Midbrain (tissue), 1 donor: ENCODE measurements around the gene SSBP3.

Experiments
- DNase-seq: peaks from one replicate; lab custom pipeline; 2025; lab: John Stamatoyannopoulos, UW

SSBP3 gene

DNA sequence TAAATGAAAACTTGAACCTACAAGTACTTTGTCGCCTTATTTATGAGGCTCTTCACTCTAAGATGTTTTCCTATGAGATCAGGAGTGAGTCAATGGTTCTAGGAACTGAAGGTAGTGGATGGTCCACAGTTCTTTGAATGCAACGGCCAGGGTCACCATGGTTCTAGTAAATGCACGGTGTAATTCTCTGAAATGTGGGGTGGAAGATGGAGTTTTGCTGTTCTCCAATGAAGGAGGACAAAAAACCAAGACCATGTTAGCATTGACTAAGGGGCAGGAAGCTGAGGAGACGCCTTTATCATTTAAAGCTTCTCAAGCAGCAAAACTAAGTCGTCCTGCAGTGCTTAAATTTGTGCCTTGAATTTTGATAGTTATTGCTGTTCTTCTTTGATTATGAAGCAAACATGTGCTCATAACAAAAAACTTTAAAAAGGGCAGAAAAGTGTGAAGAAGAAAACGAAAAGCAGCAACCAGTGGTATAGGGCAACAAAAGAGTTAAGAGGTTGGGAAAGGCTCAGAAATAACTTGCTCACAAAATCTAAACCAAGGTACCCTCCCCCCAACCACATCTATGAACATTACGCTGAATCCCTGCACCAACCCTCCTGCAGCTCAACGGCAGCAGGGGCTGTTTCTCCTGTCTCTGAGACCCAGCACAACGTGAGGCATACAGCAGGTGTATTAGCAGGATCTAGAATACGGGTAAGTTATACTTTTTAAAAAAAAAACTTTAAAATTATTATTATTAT, 121.2 kb downstream of the SSBP3 start:
- no peak for DNase-seq

DNA sequence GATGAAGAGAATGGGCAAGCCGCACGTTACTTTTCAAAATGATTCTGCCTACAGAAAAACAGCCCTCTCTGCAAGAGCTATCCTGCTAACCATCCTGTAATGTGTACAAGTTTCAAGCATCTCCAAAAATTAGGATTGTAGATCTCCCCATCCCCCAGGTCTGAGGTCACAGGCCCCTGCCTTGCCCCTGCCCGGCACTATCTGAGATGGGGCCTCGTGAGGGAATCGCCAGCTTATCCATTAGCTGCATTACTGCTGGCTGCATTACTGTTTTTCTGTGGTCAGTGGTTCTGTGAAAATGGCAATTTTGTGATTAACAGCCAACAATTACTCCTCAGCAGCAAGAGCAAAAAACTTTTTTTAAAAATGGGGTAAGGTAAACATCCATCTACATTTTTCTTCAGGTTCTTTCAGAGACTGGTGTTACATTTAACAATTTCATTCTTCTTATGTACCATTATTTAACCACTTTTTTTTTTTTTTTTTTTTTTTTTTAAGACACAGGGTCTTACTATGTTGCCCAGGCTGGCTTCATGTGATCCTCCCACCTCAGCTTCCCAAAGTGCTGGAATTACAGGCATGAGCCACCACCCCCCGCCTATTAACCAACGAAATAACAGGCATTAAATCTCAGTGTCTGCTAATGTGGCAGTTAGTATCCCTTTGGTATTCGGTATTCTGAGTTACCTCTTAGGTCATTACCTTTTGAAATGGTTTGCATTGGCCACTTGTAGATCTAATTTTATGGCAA, 122.4 kb downstream of the SSBP3 start:
- DNase-seq: no peak

DNA sequence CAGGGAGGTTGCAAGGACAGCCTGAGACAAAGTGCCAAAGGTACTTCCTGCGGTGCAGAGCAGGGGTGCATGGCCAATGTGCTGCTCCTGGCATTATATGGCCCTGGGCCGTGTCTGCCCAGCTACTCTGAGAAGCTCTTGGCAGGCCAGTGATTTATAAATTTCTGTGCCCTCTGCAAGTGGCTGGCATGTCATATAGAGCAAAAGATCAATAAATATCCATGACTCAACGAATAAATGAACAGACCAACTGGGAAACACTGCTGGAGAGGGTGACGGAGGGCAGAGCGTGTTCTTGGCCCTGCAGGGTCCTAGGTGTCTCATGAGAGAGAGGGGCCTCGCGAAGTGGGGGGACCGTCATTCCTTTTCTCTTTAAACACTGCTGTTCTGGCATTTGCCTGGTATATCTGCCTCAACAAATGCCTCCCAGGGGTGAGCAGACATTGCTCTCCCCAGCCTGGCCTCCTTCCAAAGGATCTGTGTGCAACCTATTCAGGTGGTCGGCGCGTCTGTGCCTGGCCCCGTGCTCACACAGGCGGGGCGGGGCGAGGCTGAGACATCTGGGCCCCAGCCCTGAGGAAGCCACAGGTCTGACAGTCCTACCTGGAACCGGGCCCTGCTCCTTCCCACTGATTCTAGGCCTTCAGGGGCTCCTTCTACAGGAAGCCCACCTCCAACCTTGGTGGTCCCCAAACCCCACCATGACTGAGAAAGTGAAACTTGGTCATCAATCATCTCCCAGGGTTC, 123.9 kb downstream of the SSBP3 start:
- DNase-seq: no peak

DNA sequence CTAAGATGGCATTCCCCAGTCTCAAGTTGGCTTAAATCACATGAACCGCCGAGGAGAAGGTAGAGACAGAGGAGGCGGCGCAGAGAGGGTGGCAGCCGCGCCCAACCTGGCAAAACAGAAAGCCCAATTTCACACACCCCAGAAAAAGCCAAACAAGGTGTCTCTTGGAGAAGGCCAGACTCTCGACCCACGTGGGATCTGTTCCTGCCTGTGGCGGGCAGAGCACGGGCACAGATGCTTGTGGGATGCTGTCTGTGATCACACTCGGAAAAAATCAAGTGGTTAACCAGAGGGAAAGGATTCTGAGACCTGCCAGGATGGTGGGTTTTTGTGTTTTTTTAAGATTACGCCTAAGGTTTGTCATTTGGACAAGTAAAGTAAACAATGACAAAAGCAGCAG, 125.5 kb downstream of the SSBP3 start:
- no peak for DNase-seq

DNA sequence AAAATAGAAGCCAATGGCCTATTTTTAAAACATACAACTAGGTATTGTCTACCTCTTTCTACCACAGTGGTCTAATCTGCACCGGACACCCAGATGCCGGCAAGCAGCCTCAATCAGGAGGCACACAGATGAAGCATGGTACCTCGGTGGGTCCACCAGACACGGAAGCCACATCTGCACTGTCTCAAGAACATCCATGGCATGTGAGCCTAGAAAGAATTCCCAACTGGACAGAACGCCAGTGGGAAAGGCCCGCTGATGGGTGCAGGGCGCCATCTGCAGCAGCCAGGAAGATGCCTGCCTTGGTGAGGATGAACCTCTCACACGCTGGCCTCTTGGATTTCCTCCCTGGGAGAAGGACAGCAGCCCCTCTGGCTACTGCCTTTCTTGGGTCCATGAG, 126.7 kb downstream of the SSBP3 start:
- no peak for DNase-seq

DNA sequence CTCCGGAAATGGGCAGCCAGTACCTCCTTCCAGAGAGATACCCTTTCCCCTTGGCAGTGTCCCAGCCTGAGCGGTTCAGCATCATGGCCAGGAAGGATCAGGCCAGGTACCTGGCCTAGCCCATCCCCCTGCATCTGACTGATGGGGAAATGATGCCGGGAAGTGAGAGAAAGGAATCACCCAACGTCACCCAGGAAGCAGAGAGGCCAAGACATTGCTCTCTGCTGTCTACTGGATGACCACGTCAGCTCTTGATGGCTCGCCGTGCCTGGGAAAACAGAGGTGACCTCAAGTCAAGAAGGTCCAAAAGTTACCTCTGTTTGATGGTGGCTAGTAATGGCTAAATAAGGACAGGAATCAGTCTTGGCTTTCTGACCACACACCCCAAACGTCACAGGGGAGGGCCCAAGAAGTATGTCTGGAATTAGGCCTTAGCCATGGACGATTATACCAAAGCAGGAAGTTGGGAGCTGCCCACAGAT, 127.2 kb downstream of the SSBP3 start:
- DNase-seq: no peak

DNA sequence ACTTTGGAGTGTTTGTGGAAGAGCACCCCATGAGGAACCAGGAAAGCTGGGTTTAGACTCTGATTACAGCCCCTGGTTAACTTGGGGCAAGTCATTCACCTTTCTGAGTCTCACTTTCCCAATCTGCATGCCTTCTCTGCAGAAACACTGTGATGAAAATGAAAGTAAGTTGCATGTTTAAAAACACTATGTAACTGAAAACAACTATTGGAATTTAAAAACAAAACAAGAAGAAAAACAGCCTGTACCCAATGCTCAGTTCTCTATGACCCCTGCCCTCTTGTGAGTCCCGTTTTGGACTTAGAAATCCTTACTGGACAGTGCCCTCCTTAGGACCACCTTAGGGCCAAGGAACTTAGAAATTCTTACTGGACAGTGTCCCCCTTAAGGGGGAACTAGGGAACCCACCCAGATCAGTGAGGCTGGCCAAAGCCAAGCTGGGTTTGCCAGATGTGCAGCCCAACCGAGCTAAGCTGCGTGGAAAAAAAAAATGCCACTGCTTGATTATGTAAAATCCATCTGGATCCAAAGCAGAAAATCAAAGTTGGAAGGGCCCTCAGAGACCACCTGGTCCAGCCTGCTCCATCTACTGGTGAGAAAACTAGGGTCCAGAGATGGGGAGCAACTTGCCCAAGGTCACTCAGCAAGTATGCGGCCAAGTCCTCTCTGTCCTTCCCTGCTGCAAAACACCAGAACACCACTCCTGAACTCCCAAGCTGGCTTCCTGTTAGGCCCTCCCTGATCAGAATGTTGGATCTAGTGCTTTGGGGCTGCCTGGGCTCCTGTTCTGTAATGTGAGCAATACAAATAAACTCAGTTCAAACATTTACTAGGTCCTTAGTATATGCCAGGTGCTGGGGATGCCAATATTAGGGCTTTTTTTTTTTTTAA, 128.5 kb downstream of the SSBP3 start:
- no peak for DNase-seq

DNA sequence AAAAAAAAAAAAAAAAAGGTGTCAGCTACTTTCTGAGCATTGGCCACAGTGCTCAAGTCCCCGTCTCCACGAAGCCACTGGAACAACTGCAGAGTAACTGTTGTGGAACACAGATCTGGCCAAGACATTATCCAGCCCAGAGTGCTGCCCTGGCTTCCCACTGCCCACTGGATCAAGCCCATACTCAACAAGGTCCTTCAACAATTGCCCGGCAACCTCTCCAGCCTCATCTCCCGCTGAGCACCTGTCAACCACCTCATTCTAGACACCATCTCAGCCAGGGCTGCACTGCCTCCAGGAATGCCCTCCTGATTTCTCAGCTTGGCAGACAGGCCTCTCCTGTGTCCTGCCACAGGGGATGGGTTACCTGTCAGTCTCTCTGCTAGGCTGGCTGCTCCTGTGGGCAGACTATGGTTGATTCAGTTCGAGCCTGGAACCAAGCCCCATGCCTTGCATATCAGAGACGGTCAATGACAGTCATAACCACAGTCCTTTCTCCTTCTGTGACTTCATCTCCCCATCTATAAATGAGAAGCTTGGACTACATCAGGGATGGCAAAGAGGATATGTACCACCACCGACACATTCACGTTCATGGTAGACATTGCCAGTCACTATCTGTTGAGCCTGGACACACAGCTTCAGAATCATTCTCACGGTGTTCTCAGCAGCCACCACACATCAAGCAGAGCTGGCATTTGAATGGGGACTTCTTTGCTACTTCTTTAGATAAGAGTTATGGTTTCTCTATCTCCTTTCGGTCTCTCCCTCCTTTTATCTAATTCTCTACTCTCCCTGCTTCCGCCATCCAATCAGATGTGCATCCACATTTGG, 129.4 kb downstream of the SSBP3 start:
- DNase-seq: no peak

DNA sequence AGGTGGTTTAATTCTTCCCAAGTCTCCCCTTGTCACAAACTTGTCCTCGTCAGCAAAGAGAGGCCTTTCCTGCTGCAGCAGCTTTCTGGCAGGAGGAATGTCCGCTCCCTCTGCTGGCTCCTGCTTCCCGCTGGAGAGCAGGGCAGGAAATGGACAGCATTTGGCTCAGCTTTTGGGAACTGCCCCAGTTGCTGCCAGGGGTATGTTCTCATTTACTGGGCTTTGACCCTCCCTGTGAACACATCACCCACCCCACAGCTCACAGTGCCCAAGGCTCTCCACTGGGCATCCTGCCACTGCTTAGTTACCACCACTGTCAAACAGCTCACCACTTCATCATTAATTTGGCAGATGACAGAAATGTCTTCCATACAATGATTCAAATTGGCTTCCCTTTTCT, 130.8 kb downstream of the SSBP3 start:
- DNase-seq: peak; percentile 28

DNA sequence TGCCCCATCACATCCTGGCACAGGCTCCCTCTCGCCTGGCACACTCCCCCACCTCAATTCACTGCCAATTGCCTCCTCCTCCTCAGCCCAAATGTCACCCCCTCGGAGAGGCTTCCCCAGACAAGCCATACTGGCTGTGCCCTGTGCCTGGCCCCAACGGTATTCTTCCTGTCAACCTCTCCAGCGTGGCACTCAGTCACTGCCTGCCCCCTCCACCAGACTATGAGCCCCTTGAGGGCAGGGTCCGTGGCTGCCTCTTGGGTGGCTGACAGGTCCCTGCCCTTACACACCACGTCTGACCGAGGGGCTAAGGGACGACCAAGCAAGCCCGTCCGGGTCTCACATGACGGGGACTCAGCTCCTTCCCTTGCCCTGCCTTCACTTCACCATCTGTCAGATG, 131.3 kb downstream of the SSBP3 start:
- no peak for DNase-seq

DNA sequence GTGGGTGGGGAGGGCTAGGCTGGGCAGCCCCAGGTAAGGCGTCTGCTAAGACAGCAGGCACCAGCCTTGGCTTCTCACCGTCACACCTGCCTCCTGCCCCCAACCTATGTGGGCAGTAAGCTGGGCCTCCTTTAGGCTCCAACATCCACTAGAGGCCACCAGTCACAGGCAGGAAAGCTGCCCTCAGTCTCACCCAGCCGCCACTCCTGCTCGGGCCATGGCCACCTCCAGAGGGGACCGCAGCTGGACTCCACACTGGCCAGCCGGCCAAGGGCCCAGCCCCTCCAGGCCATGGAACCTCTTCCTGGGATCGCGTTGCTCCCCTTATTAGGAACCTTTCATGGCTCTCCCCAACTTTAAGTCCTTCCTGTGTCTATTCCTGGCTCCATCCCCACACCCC, 131.7 kb downstream of the SSBP3 start:
- no peak for DNase-seq

DNA sequence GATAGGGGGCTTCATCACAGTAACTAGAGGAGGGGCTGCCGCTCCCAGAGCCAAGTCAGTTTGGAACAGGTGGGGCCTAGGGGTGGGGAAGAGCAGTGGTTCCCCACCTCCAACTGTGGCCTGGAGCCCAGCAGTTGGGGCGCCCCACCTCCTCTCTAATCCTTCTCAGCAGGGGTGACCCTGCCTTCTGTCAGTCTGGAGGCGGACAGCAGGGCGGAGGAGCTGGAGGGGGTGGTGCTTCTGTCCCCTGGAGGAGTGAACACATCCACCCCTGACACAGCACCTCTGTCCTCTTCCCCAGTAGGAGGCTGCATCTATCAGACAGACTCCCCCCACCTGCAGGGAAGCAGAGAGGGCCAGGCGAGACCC, 132.4 kb downstream of the SSBP3 start:
- peak; percentile 52 for DNase-seq

DNA sequence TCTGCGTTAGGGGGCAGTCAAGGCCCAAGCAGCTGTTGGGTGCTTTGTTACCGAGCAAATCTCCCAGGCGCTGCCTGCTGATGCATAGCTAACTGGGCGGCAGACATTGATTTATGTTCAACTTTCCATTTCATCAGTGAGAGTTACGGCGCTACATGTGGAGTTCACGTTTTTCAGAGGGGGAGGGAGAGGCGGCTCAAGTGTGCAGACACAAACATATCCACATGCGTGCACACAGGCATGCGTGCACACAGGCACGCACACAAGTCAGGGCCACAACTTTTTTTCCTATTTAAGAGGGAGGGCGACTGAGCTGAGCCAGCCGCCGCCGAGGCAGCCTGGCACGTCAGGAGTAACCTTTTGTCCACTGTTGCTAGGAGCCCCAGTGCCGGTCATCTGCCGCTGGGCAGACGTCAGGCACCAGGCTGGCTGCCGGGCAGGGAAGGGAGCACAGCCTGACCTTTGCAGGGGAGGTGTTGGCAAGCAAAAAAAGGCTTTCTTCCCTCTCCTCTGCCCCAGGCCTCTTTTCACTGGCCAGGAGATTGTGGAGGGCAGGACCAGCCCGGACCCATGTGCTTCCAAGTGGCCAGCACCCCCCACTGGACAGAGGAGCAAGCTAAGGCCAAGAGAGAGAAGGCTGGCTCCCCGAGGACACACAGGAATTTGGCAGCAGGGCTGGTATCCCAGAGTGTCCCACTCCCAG, 133.0 kb downstream of the SSBP3 start:
- DNase-seq: peak; percentile 81

DNA sequence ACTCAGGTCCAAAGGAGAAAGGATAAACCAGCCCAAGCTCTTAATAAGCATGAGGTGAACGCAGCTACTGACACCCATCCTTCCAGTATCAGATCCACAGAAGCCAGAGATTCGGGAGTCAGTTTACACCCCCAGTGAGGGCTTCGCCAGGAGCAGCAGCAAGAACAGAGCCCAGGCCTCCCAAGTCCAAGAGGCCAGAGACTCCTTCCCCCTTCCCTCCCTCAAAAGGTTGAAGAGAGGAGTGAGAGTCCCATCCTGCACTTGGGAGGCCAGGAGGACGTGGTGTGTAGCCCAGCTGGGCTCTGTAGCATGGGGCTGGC, 133.5 kb downstream of the SSBP3 start:
- DNase-seq: no peak

DNA sequence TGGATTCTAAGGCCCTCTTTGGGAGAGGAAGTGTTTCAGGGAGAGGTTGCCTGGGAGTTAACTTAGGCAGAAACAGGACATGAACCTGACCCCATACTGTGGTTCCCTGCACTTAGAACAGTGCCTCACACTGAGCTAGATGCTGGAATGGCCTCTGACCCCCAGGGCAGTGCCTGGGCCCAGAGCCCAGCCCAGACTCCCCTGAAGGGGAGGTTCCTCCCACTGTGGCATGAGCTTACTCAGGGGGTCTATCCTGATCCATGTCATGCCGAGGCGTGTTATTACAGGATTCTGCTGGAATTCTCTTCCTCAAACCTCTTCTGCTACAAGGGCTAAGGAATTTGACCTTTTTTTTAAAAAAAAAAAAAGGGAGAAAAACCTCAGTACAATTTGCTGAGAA, 134.1 kb downstream of the SSBP3 start:
- DNase-seq: no peak

DNA sequence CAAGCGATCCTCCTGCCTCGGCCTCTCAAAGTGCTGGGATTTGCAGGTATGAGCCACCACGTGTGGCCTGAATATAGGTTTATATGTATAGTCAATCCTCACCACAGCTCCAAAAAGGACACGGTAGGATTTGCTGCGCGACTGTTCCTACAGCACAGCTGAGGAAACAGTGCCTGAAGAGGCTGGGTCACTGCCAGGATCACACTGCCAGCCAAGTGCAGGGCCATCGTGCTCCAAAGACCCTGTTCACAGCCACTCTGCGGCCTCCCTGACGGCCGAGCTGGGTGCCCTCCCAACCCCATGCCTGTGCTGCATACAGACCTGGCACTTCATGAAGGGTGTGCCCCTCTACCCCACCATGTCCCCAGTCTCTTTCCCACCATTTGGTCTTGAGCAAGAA, 134.9 kb downstream of the SSBP3 start:
- no peak for DNase-seq

DNA sequence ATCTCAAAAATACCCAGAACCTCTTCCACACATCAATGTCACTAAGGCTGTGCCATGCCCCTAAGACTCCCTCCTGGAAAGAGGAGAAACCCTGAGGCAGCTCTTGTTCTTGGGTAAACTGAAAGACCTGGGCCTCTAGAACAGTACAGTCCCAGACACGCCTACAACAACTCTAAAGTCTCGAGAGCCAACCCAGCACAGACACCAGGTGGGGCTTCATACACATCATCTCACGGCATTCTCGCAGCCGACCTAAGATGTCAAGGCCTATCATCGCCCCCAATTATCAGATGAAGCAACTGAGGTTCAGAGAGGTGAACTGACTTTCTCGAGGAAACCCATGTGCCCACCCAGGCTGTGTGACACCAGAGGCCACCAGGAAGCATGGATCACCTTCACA, 135.7 kb downstream of the SSBP3 start:
- no peak for DNase-seq

DNA sequence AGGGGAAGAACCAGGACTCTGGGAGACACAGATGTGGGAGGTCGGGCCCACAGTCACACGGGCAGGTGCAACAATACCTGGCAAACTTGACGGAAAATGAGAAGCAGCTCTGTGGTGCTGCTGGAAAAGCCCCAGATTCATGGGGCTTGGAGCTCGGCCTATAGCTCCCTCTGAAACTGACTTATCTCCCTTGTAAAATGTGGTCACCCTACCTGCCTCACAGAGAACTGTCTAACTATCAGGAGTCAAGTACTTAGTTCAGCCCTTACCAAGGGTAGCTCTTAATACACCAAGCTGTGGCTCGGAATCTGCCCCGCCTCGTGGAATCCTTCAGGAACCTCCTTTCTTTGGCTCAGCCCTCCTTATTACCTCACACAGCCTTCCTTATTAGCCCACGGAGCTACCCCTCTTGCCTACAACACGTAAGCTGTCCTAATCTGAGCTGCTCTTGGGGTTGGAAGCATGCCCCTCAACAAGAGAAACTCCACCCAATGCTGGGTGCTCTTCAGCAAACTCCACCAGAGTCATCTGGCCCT, 137.4 kb downstream of the SSBP3 start:
- no peak for DNase-seq

DNA sequence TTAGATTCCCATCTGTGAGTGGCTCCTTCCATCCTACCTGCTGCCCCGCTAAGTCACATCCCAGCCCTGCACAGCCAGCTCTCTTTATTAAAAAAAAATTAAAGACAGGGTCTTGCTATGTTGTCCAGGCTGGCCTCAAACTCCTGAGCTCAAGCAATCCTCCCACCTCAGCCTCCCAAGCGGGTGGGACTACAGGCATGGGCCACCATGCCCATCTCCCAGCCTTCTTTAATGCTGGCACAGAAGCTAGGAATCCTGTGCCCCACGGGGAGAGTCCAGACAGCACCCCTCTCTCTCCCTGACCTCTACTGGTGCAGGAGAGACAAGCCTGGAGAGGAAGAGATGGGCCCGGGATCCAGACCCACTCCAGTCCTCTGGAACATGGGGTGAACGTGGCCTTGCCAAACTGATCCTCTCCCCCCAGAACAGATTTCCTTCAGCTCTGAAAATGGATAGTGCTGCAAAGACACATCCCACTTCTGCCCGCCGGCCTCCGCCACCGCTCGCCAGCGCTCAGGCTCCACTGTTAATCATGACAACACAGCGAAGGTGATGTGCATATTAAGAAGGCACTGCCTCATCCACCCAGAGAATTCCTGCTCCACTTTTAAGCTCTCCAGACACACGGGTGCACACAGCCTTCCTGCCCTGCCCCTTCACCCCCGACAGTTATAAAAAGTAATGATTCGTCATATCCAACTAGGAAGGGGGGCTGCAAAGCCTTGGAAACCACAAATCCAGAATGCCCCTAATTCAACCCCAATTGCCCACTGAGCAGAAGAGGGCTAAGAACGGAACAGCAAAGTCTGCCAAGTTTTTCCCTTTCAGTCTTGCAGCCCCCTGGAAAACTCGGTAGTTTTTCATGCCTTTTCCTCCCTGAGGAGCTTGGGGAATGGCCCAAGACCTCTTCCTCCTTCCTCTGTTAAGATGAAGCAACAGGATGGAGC, 138.1 kb downstream of the SSBP3 start:
- DNase-seq: no peak
